Heart right ventricle (tissue), 16 donors: ENCODE results near the gene KCNMA1. TPM values are rescaled to one million over a fixed set of nuclear protein-coding genes. Genes with fewer than 3 reads are reported as not detected.

Experiments used
- ATAC-seq, 8 donors: fragments of 200-7000 bp; cut with Tn5 transposase; one replicate each; pipeline ENCODE4 v1.9.1; 2020; ENCODE audit warnings: mild to moderate bottlenecking in 8 of 8, moderate library complexity in 8 of 8, moderate number of reproducible peaks in 1 of 8
- DNase-seq, 2 donors: peaks; one replicate each; pipeline ENCODE4 v3.0.0-alpha.2; 2020
- H3K27ac ChIP-seq, 10 donors: fragments of 200-600 bp; sonication (generic) in 2 of 10; one replicate each; pipeline versions ENCODE4 v1.5.0 to v1.8.0; 2020 to 2022; ENCODE audit warnings: mild to moderate bottlenecking in 3 of 10
- H3K27me3 ChIP-seq, 7 donors: fragments of 200-600 bp; one replicate each; pipeline ENCODE4 v1.8.0; 2021 to 2022; ENCODE audit warnings: mild to moderate bottlenecking in 2 of 7
- H3K36me3 ChIP-seq, 9 donors: fragments of 200-600 bp; sonication (generic) in 1 of 9; one replicate each; pipeline versions ENCODE4 v1.5.0 to v1.8.0; 2020 to 2022; ENCODE audit warnings: mild to moderate bottlenecking in 2 of 9
- H3K4me1 ChIP-seq, 9 donors: fragments of 200-600 bp; sonication (generic) in 1 of 9; one replicate each; pipeline versions ENCODE4 v1.5.0 to v1.8.0; 2020 to 2022; ENCODE audit warnings: mild to moderate bottlenecking in 4 of 9
- H3K4me3 ChIP-seq, 10 donors: fragments of 200-600 bp; sonication (generic) in 2 of 10; one replicate each; pipeline versions ENCODE4 v1.5.0 to v1.8.0; 2020 to 2022; ENCODE audit warnings: mild to moderate bottlenecking in 7 of 10, moderate library complexity in 2 of 10
- H3K9me3 ChIP-seq, 11 donors: fragments of 200-600 bp in 10 of 11; sonication (generic) in 2 of 11; one replicate each; pipeline versions ENCODE4 v1.5.0 to v1.8.0; 2013 to 2022; ENCODE audit warnings: mild to moderate bottlenecking in 2 of 11, control low read depth in 1 of 11, moderate library complexity in 1 of 11
- WGBS, 2 donors: extraction: QIAGEN DNeasy Blood & Tissue Kit; methylation state at CpG; one replicate each; pipeline ENCODE4 v1.1.7; 2013; ENCODE audit warnings: inconsistent platforms in 1 of 2; 5-methylcytosine and 5-hydroxymethylcytosine counted together
- intact Hi-C, 10 donors: fragments of 100-400 bp; cut with DNase I; formaldehyde crosslinking; loops; one replicate each; pipeline versions ENCODE4 v1.11.1 to v1.14.2; 2022
- polyA plus RNA-seq, 2 donors: library from polyadenylated mRNA; stranded (reverse); fragments of 200-250 nt; gene quantifications; one replicate each; pipeline ENCODE4 v1.2.3, GENCODE V29; 2013
- total RNA-seq, 10 donors: library from RNA; stranded (reverse); fragmentation: NEBNext Ultra II Directional in 3 of 10; extraction: Animal tissue kit (Norgen Biotek cat#: 25700) in 3 of 10; gene quantifications; one replicate each; pipeline versions ENCODE4 v1.2.1 to v1.2.4, GENCODE V29; 2021 to 2023
- TF ChIP-seq, protein P1 (sequence below), 9 donors: fragments of 200-600 bp; sonication (generic) in 2 of 9; IDR thresholded peaks; one replicate each; pipeline versions ENCODE4 v1.5.0 to v1.8.0; 2021 to 2022; ENCODE audit warnings: antibody characterized with exemption in 9 of 9, mild to moderate bottlenecking in 5 of 9, moderate library complexity in 1 of 9
- donor health status: Arrhythmogenic right ventricular cardiomyopathy.
- donor health status: ischemic (EF 13 %, LVEDD 7.1; RV severe dilation, severe dysfunction).
- donor health status: healthy with polysubstance abuse.
- donor health status: DM: no; HTN: yes; CAD: no.
- donor health status: DM: no; HTN: no; CAD: no.
- donor health status: ischemic (EF 25% LVEDD 6.9; RV normal size, moderate dysfunction).
- donor health status: ischemic (EF 25% LVEDD 5.7; RV mildly dilated, moderate dysfunction).
- donor health status: healthy.
- donor health status: DM: yes; HTN: yes; CAD: no.
- donor health status: Ischemic cardiomyopathy.
- donor health status: ischemic (EF 35%, LVEDD 5.7; RV mildly dilated, moderate dysfunction).
- donor health status: nonischemic (EF 11% LVEDD 7.7; RV severe dilation, severe dysfunction).
- donor health status: DM: yes; HTN: yes; CAD: no.
- donor health status: PGD.
- donor health status: ischemic (EF 29% LVEDD 5.4; RV normal size, mild dysfunction).
- donor health status: nonischemic (EF 23%, LVEDD 6.1; RV moderate dilation, normal function).

Gene KCNMA1
- total and polyA plus RNA-seq, 12 donors, result 0.59 to 5.3 (median 1.6) TPM

DNA sequence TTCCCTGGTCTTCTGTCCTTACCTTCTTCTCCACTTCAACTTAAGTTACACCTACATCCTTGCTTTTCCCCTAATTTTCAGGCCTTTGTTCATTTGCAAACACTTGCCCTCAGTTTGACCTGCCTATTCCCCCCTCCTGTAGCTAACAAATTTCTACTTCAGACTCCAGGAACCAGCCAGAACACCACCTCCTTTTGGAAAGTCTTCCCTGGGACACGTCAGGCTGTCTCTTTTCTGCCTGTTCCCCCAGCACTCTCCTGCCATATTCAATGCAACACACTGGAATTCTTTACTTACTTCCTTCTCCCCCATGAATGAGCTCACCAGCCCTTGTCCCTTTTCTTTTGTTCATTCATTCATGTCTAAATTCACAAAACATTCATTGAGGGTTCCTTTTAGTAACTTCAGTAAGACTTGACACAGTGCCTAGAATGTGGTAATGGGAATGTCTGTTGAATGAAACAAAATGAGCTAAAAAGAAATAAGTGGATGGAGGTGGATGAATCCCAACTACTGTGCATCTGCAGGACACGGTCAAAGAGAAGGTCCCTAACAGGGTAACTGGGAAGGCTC lies 478.0 kb downstream of the KCNMA1 start:
- no peaks in the 10 kb centered on the region for H3K36me3 ChIP-seq
- no peaks in the 10 kb centered on the region for H3K9me3 ChIP-seq
- H3K4me3 ChIP-seq, result no peak overlapping the region
- TF ChIP-seq, protein P1, sequence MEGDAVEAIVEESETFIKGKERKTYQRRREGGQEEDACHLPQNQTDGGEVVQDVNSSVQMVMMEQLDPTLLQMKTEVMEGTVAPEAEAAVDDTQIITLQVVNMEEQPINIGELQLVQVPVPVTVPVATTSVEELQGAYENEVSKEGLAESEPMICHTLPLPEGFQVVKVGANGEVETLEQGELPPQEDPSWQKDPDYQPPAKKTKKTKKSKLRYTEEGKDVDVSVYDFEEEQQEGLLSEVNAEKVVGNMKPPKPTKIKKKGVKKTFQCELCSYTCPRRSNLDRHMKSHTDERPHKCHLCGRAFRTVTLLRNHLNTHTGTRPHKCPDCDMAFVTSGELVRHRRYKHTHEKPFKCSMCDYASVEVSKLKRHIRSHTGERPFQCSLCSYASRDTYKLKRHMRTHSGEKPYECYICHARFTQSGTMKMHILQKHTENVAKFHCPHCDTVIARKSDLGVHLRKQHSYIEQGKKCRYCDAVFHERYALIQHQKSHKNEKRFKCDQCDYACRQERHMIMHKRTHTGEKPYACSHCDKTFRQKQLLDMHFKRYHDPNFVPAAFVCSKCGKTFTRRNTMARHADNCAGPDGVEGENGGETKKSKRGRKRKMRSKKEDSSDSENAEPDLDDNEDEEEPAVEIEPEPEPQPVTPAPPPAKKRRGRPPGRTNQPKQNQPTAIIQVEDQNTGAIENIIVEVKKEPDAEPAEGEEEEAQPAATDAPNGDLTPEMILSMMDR (IDR thresholded peaks at IDR 0.05), result no peak
- no peak for DNase-seq
- H3K27me3 ChIP-seq, result peaks cover 0 to 18% (median 14%) of the 10 kb centered on the region in 7 donors
- 57 to 71% methylated on average over 2 of the region's 2 CpGs for WGBS, 2 donors
- H3K4me1 ChIP-seq, result peaks cover 0 to 20% (median 0%) of the 10 kb centered on the region in 9 donors
- ATAC-seq, result no peak
- intact Hi-C loops, result loop anchor here in 3 of 10 donors (10.0 kb wide), 1 partner anchor 555 kb away; no protein-coding TSS in a partner anchor
- peak overlapping the region in 1 of 10 donors; percentile 8 for H3K27ac ChIP-seq

DNA sequence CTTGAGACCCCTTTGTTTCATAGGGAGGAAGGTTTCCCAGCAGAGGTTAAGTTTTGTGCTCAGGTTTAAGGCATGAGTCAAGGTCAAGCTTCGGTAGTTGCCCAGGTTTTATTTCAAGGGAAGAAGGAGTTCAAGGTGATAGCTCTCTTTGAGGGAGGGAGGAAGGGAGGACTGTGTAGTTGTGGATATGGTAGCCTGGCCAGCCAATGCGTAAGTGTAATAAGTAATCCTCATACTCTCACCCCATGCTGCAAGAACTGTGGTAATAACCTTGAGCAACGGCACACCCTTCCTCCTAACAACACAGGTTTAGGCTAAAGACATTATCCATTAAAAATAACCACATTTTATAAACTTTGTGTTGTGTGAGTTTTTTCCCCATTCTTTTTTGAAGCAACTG lies 478.9 kb downstream of the KCNMA1 start:
- intact Hi-C loops, result no loop called here
- 79 to 91% methylated on average over 3 of the region's 3 CpGs for WGBS, 2 donors
- no peak for DNase-seq
- H3K27me3 ChIP-seq, result peaks cover 0 to 15% (median 6%) of the 10 kb centered on the region in 7 donors
- H3K36me3 ChIP-seq, result no peaks in the 10 kb centered on the region
- H3K4me1 ChIP-seq, result peaks cover 0 to 12% (median 0%) of the 10 kb centered on the region in 9 donors
- TF ChIP-seq, protein P1 (IDR thresholded peaks at IDR 0.05), result no peak
- H3K4me3 ChIP-seq, result no peak overlapping the region
- H3K27ac ChIP-seq, result no peak overlapping the region
- no peak for ATAC-seq
- H3K9me3 ChIP-seq, result no peaks in the 10 kb centered on the region

DNA sequence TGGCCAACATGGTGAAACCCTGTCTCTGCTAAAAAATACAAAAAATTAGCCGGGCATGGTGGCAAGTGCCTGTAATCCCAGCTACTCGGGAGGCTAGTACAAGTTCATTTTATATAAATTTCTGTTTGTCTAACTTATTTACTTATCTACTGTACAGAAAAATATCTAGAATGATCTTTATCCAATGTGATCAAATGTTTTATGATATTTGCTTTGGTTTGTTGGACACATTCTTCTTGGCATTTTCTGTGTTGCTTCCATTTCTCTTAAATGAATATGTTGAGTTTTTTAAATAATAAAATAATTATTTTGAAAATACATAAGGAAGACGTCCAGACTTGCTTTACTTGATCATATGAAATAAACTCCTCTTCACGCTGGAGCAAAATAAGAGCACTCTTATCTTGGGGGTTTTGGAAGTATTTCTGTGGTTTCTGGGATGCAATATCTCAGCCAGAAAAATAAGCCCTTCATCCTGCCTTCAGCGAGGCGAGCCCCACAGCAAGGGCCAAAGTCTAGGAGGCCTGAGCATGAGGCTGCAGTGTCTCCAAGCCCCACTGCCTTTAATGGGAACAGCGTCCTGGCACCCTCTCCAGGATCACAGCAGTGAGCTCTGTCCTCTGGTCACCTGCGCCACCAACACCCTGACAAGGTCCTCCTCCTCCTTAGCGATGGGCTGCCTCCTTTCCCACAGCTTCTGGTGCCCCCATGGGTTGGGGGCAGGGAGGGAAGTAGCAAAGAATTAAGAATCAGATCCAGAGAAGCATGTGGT lies 480.2 kb downstream of the KCNMA1 start:
- Histone ChIP-seq H3K36me3 (no peaks in the 10 kb centered on the region), H3K4me3 (no peak overlapping the region), H3K4me1 (peaks cover 0 to 7% (median 0%) of the 10 kb centered on the region in 9 donors), H3K9me3 (no peaks in the 10 kb centered on the region), H3K27ac (peak overlapping the region in 1 of 10 donors; percentile 36), H3K27me3 (peaks cover 0 to 8% (median 1%) of the 10 kb centered on the region in 7 donors)
- WGBS, 2 donors, result 79 to 82% methylated on average over 9 of the region's 9 CpGs
- no peak for ATAC-seq
- intact Hi-C loops, result no loop called here
- no peak for DNase-seq
- TF ChIP-seq, protein P1 (IDR thresholded peaks at IDR 0.05), result no peak

DNA sequence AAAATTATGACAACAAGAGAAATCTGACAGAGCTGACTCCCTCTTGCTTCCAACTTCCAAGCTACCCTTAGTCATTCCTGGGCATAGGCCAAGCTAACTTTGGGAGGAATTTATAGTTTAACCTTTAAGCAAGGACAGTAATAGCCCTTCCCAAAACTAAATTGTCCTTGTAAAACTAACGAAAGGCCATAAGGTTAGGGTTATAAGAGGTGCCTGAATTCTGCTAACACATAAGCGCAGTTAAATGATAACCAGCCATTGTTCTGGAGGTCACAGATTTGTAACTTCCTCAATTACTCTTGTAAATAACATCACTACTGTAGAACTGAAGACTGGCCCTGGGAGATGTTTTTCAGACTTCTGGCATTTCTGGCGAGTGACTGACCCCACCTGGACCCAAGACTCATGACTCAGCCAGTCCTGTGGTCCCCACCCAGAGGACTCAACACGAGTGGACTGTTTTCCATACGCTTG lies 481.2 kb downstream of the KCNMA1 start:
- Histone ChIP-seq H3K4me1 (peaks cover 0 to 7% (median 0%) of the 10 kb centered on the region in 9 donors), H3K27ac (peak overlapping the region in 1 of 10 donors; percentile 36), H3K9me3 (no peaks in the 10 kb centered on the region), H3K36me3 (no peaks in the 10 kb centered on the region), H3K4me3 (no peak overlapping the region), H3K27me3 (peaks cover 0 to 2% (median 0%) of the 10 kb centered on the region in 7 donors)
- intact Hi-C loops, result no loop called here
- TF ChIP-seq, protein P1 (IDR thresholded peaks at IDR 0.05), result no peak
- WGBS, 2 donors, result 47 to 61% methylated on average over 5 of the region's 5 CpGs
- DNase-seq (no peak), ATAC-seq (peak in 2 of 8 donors; percentile 40 to 58)
